IMR-90 (cell line): ENCODE measurements around the gene TRPC3. TPM values are rescaled to one million over a fixed set of nuclear protein-coding genes. Genes with fewer than 3 reads are reported as not detected.

Experiments used
- ATAC-seq: fragments of 200-7000 bp; cut with Tn5 transposase; 2 replicates; pipeline ENCODE4 v1.9.1; 2020; ENCODE audit warnings: low read depth, mild to moderate bottlenecking, moderate library complexity
- BruUV-seq: library from RNA; stranded (reverse); fragments of 400-500 nt; replicated peaks from 2 replicates; lab custom pipeline; 2021; lab: Mats Ljungman, UMichigan
- CTCF ChIA-PET: fragments of 300-600 bp; formaldehyde crosslinking; extraction: SDS; loops from one replicate; lab custom pipeline; 2021; ENCODE audit warnings: antibody characterized with exemption; lab: Yijun Ruan, JAX
- POLR2A ChIA-PET: fragments of 300-600 bp; sonication (Branson Sonifier 250); formaldehyde crosslinking; loops from one replicate; lab custom pipeline; 2022; ENCODE audit warnings: antibody characterized with exemption; ENCODE audit not compliant: unreplicated experiment; lab: Charles Lee
- DNase-seq: peaks from one replicate; pipeline ENCODE4 v3.0.0; 2013
- H2AFZ ChIP-seq: replicated peaks from 2 replicates; pipeline ENCODE3; 2013; ENCODE audit warnings: low read length, mild to moderate bottlenecking; ENCODE audit not compliant: poor library complexity
- H2AK5ac ChIP-seq: 2 replicates; pipeline ENCODE4 v1.6.1; 2013; ENCODE audit warnings: low read depth, low read length, inconsistent platforms
- H2AK9ac ChIP-seq: replicated peaks from 2 replicates; pipeline ENCODE3; 2013; ENCODE audit warnings: mild to moderate bottlenecking, low read depth, low read length, moderate library complexity; ENCODE audit not compliant: poor library complexity
- H2BK120ac ChIP-seq: 2 replicates; pipeline ENCODE4 v1.6.1; 2013; ENCODE audit warnings: low read depth, low read length, inconsistent platforms
- H2BK15ac ChIP-seq: 3 replicates; pipeline ENCODE4 v1.6.1; 2013; ENCODE audit warnings: low read depth, low read length, inconsistent platforms
- H2BK20ac ChIP-seq: 2 replicates; pipeline ENCODE4 v1.6.1; 2013; ENCODE audit warnings: low read depth, mild to moderate bottlenecking, inconsistent platforms, low read length, moderate library complexity
- H2BK5ac ChIP-seq: 2 replicates; pipeline ENCODE4 v1.6.1; 2013; ENCODE audit warnings: mild to moderate bottlenecking, low read depth, low read length, inconsistent platforms; ENCODE audit not compliant: poor library complexity, severe bottlenecking
- H3K14ac ChIP-seq: replicated peaks from 2 replicates; pipeline ENCODE4 v1.6.1; 2013; ENCODE audit warnings: low read depth, low read length, inconsistent platforms
- H3K18ac ChIP-seq: 2 replicates; pipeline ENCODE4 v1.6.1; 2013; ENCODE audit warnings: low read depth, low read length, control low read depth
- H3K23ac ChIP-seq: 2 replicates; pipeline ENCODE4 v1.6.1; 2013; ENCODE audit warnings: low read depth, low read length, inconsistent platforms
- H3K27ac ChIP-seq: 2 replicates; pipeline ENCODE4 v1.5.1; 2013; ENCODE audit warnings: mild to moderate bottlenecking, control low read depth, low read length; ENCODE audit not compliant: insufficient read depth
- H3K27me3 ChIP-seq: 2 replicates; pipeline ENCODE4 v1.6.1; 2013; ENCODE audit warnings: low read length; ENCODE audit not compliant: control insufficient read depth, insufficient read depth
- H3K36me3 ChIP-seq: 2 replicates; pipeline ENCODE4 v1.6.1; 2013; ENCODE audit warnings: low read length, mixed read lengths; ENCODE audit not compliant: control insufficient read depth, insufficient read depth
- H3K4ac ChIP-seq: 2 replicates; pipeline ENCODE4 v1.6.1; 2013; ENCODE audit warnings: low read depth, low read length, inconsistent platforms
- H3K4me1 ChIP-seq: 2 replicates; pipeline ENCODE4 v1.6.1; 2013; ENCODE audit warnings: low read length, mixed read lengths; ENCODE audit not compliant: control insufficient read depth, insufficient read depth
- H3K4me2 ChIP-seq: 2 replicates; pipeline ENCODE4 v1.6.1; 2013; ENCODE audit warnings: low read depth, mild to moderate bottlenecking, control low read depth, low read length, moderate library complexity
- H3K4me3 ChIP-seq: 2 replicates; pipeline ENCODE4 v1.5.1; 2013; ENCODE audit warnings: low read depth, mild to moderate bottlenecking, control low read depth, low read length, moderate library complexity; ENCODE audit not compliant: insufficient read depth
- H3K56ac ChIP-seq: 2 replicates; pipeline ENCODE4 v1.6.1; 2013; ENCODE audit warnings: low read length, inconsistent platforms; ENCODE audit not compliant: insufficient read depth; ENCODE audit errors: extremely low read depth
- H3K79me1 ChIP-seq, 2 experiments: 2 replicates each; pipeline ENCODE4 v1.6.1; 2013; ENCODE audit warnings: low read length in 2 of 2, inconsistent platforms in 1 of 2, low read depth in 1 of 2
- H3K9ac ChIP-seq: 2 replicates; pipeline ENCODE4 v1.6.1; 2013; ENCODE audit warnings: low read depth, low read length, control low read depth
- H3K9me1 ChIP-seq: 2 replicates; pipeline ENCODE4 v1.6.1; 2013; ENCODE audit warnings: low read length, inconsistent platforms; ENCODE audit not compliant: insufficient read depth
- H3K9me3 ChIP-seq: 2 replicates; pipeline ENCODE4 v1.6.1; 2013; ENCODE audit warnings: low read length; ENCODE audit not compliant: control insufficient read depth, insufficient read depth
- H4K20me1 ChIP-seq: 2 replicates; pipeline ENCODE4 v1.6.1; 2013; ENCODE audit warnings: low read length, inconsistent platforms; ENCODE audit not compliant: insufficient read depth
- H4K5ac ChIP-seq: 2 replicates; pipeline ENCODE4 v1.6.1; 2013; ENCODE audit warnings: mild to moderate bottlenecking, low read depth, low read length, control low read depth
- H4K8ac ChIP-seq, 2 experiments: 2 replicates each; pipeline ENCODE4 v1.6.1; 2013; ENCODE audit warnings: low read depth in 2 of 2, low read length in 2 of 2, control low read depth in 1 of 2, inconsistent platforms in 1 of 2
- H4K91ac ChIP-seq: 2 replicates; pipeline ENCODE4 v1.6.1; 2013; ENCODE audit warnings: low read depth, low read length, inconsistent platforms; ENCODE audit not compliant: insufficient read depth
- BHLHE40 ChIP-seq: fragments of 150-350 bp; IDR thresholded peaks from 2 replicates; pipeline ENCODE4 v1.6.1; 2016; ENCODE audit warnings: mild to moderate bottlenecking, low read depth, low read length
- CEBPB ChIP-seq: IDR thresholded peaks from 2 replicates; pipeline ENCODE4 v1.6.1; 2012; ENCODE audit warnings: low read depth, low read length, improper control_type of control experiment
- CHD1 ChIP-seq: IDR thresholded peaks from 2 replicates; pipeline ENCODE4 v1.6.1; 2012; ENCODE audit warnings: low read depth, low read length, improper control_type of control experiment
- FOS ChIP-seq: fragments of 150-350 bp; IDR thresholded peaks from 2 replicates; pipeline ENCODE4 v1.6.1; 2016; ENCODE audit warnings: low read depth, low read length
- MAFK ChIP-seq: IDR thresholded peaks from 2 replicates; pipeline ENCODE4 v1.6.1; 2012; ENCODE audit warnings: low read depth, low read length, improper control_type of control experiment
- MAZ ChIP-seq: IDR thresholded peaks from 2 replicates; pipeline ENCODE4 v1.6.1; 2012; ENCODE audit warnings: low read depth, mild to moderate bottlenecking, low read length, improper control_type of control experiment, moderate library complexity, borderline replicate concordance
- MXI1 ChIP-seq: IDR thresholded peaks from 2 replicates; pipeline ENCODE4 v1.6.1; 2012; ENCODE audit warnings: low read depth, mild to moderate bottlenecking, low read length, moderate library complexity, borderline replicate concordance
- NFE2L2 ChIP-seq: fragments of 150-350 bp; IDR thresholded peaks from 2 replicates; pipeline ENCODE4 v1.6.1; 2016; ENCODE audit warnings: low read depth, mild to moderate bottlenecking, low read length
- POLR2A ChIP-seq: IDR thresholded peaks from 2 replicates; pipeline ENCODE4 v1.6.1; 2012; ENCODE audit warnings: mild to moderate bottlenecking, low read depth, low read length
- RAD21 ChIP-seq: IDR thresholded peaks from 2 replicates; pipeline ENCODE4 v1.6.1; 2012; ENCODE audit warnings: low read length, improper control_type of control experiment
- RCOR1 ChIP-seq: IDR thresholded peaks from 2 replicates; pipeline ENCODE4 v1.6.1; 2012; ENCODE audit warnings: mild to moderate bottlenecking, low read length, improper control_type of control experiment; ENCODE audit not compliant: insufficient replicate concordance
- RFX5 ChIP-seq: IDR thresholded peaks from 2 replicates; pipeline ENCODE4 v1.8.0; 2012; ENCODE audit warnings: low read depth, mild to moderate bottlenecking, low read length, moderate library complexity
- WGBS, 2 experiments: methylation state at CpG; one replicate each; pipeline versions ENCODE4 v1.1.5 to v1.1.7; 2013; ENCODE audit warnings: missing lambda C conversion rate in 2 of 2; ENCODE audit not compliant: insufficient read length in 1 of 2; ENCODE audit errors: extremely low coverage in 2 of 2; 5-methylcytosine and 5-hydroxymethylcytosine counted together
- dilution Hi-C: fragments of 300-500 bp; cut with HindIII; formaldehyde crosslinking; loops from one replicate; pipeline ENCODE4 v1.14.3; 2018; ENCODE audit warnings: low sequenced_read_pairs; ENCODE audit not compliant: unreplicated experiment
- in situ Hi-C: fragments of 300-500 bp; cut with MboI; formaldehyde crosslinking; loops from 3 replicates; pipeline ENCODE4 v1.14.3; 2019; ENCODE audit warnings: low sequenced_read_pairs, inconsistent platforms, mixed read lengths
- intact Hi-C: fragments of 100-400 bp; cut with micrococcal nuclease; formaldehyde crosslinking; loops from 2 replicates; pipeline ENCODE4 v1.10.0; 2022
- polyA plus RNA-seq, 3 experiments: library from polyadenylated mRNA; depleted of rRNA; stranded (reverse); fragments of >200 nt; gene quantifications; 2 replicates each; pipeline ENCODE4 v1.2.3, GENCODE V29; 2012; ENCODE audit warnings: low replicate concordance in 1 of 3
- total RNA-seq: library from RNA; depleted of rRNA; stranded (reverse); fragments of >200 nt; gene quantifications from 2 replicates; pipeline ENCODE4 v1.2.3, GENCODE V29; 2012
- TF ChIP-seq, protein P1 (sequence below): conservative IDR thresholded peaks from 2 replicates; pipeline ENCODE4 v1.5.1; 2012; ENCODE audit warnings: mild to moderate bottlenecking, low read depth, low read length, improper control_type of control experiment
- TF ChIP-seq, protein P2 (sequence below): fragments of 150-350 bp; IDR thresholded peaks from 2 replicates; pipeline ENCODE4 v1.6.1; 2017; ENCODE audit warnings: mild to moderate bottlenecking, antibody characterized with exemption, low read length, low read depth

Gene TRPC3
- total and polyA plus RNA-seq, 2 of the 4 experiments (the other 2 are of a cell fraction): 1.1 to 2.7 TPM

DNA sequence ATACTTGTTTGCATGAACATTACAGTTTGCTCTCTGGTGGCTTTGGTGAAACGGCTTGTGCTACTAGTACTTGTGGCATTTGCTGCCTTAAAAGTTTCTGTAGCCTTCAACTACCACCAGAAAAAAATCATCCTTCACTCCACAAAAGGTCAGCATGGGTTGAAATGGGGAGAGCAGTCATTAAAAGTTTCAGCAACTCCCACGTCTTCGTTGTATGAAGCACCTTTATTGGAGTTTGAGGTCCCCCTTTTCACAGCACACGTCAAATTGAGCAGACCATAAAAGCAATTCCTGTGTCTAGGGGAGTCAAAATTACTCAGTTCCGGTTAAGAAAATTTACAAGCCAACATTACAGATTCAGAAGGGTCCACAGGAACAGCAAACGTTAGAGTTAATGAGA lies 105.2 kb downstream of the TRPC3 start:
- no peak overlapping the region for H4K5ac ChIP-seq
- no peak for ATAC-seq
- no CpG with 5 or more reads among the region's 6 CpGs for WGBS, 2 experiments
- CTCF ChIA-PET: no interaction called here
- intact Hi-C loops: no loop called here
- POLR2A ChIA-PET: no interaction called here
- BruUV-seq: no TSS peak
- no peak overlapping the region for H2BK15ac ChIP-seq
- no peaks in the 10 kb centered on the region; a peak in 1 of 4 replicates for H3K79me1 ChIP-seq
- H3K23ac ChIP-seq: no peak overlapping the region
- no peak overlapping the region for H3K9ac ChIP-seq
- in situ Hi-C loops: no loop called here
- no peak overlapping the region for H3K56ac ChIP-seq
- no peak overlapping the region for H2AK5ac ChIP-seq
- H3K4ac ChIP-seq: no peak overlapping the region
- H3K27me3 ChIP-seq: no peaks in the 10 kb centered on the region
- no peak overlapping the region for H3K18ac ChIP-seq
- H2BK5ac ChIP-seq: no peak overlapping the region
- no peaks in the 10 kb centered on the region for H3K9me3 ChIP-seq
- no peaks in the 10 kb centered on the region for H4K20me1 ChIP-seq
- H4K91ac ChIP-seq: no peak overlapping the region
- no peak overlapping the region for H4K8ac ChIP-seq
- H3K4me2 ChIP-seq: no peak overlapping the region
- no peak overlapping the region for H3K27ac ChIP-seq
- no peak overlapping the region for H3K14ac ChIP-seq
- no peak for DNase-seq
- H3K9me1 ChIP-seq: no peaks in the 10 kb centered on the region
- dilution Hi-C loops: no loop called here
- no peak overlapping the region for H2AFZ ChIP-seq
- H2AK9ac ChIP-seq: no peak overlapping the region
- peaks cover 9% of the 10 kb centered on the region for H3K36me3 ChIP-seq
- H2BK20ac ChIP-seq: no peak overlapping the region
- TF ChIP-seq RAD21 (no peak), BHLHE40 (no peak), CEBPB (no peak), CHD1 (no peak), NFE2L2 (no peak), POLR2A (no peak), MAFK (no peak), RCOR1 (no peak), MXI1 (no peak), FOS (no peak), RFX5 (no peak), MAZ (no peak)
- TF ChIP-seq, protein P1, sequence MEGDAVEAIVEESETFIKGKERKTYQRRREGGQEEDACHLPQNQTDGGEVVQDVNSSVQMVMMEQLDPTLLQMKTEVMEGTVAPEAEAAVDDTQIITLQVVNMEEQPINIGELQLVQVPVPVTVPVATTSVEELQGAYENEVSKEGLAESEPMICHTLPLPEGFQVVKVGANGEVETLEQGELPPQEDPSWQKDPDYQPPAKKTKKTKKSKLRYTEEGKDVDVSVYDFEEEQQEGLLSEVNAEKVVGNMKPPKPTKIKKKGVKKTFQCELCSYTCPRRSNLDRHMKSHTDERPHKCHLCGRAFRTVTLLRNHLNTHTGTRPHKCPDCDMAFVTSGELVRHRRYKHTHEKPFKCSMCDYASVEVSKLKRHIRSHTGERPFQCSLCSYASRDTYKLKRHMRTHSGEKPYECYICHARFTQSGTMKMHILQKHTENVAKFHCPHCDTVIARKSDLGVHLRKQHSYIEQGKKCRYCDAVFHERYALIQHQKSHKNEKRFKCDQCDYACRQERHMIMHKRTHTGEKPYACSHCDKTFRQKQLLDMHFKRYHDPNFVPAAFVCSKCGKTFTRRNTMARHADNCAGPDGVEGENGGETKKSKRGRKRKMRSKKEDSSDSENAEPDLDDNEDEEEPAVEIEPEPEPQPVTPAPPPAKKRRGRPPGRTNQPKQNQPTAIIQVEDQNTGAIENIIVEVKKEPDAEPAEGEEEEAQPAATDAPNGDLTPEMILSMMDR: no peak
- TF ChIP-seq, protein P2, sequence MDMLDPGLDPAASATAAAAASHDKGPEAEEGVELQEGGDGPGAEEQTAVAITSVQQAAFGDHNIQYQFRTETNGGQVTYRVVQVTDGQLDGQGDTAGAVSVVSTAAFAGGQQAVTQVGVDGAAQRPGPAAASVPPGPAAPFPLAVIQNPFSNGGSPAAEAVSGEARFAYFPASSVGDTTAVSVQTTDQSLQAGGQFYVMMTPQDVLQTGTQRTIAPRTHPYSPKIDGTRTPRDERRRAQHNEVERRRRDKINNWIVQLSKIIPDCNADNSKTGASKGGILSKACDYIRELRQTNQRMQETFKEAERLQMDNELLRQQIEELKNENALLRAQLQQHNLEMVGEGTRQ: no peak
- no peaks in the 10 kb centered on the region for H3K4me1 ChIP-seq
- H2BK120ac ChIP-seq: no peak overlapping the region
- H3K4me3 ChIP-seq: no peak overlapping the region
